GM18867 (cell line): ENCODE results near the gene ZNF710.

Experiments used
- ATAC-seq: cut with Tn5 transposase; IDR thresholded peaks from one replicate; pipeline ENCODE4 v1.9.1; 2021; ENCODE audit warnings: mild to moderate bottlenecking, moderate library complexity; ENCODE audit not compliant: unreplicated experiment

The ZNF710 gene

DNA sequence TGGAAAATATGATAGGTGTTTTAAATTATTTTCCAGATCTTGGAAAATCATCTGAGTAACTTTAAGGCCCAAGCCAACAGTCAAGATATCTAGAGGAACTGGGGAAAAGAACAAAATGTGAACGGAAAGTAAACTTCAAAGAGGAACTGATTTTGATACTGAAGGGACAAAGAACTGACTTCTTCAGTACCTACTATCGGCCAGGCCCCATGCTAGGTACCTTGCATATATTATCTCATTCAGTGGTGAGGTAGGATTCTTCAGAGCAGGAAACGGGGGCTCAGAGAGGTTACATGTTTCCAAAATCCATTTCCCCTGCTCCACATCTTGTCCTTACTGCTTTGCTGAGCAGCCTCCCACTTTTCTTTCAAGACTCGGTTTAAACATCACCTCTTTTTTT, 9.8 kb upstream of the ZNF710 start:
- ATAC-seq: no peak

DNA sequence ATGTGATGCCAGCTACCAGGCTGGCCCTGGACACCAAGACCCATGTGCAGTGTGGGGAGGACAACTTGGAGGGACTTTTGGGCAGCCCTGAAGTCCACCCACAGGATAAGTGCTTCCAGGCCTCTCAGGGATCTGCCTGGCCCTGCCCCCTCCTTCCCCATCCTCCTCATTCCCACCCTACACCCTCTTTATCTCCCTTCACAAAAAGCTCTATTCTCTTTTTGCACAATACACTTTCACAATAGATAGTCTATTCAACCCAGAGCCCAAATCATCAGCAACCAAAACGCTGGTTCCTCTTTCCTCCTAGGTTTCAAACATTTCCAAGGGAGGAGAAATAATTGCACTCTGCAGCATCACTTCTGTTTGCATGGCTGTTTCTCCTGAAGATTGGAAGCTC, 7.8 kb upstream of the ZNF710 start:
- ATAC-seq: no peak

DNA sequence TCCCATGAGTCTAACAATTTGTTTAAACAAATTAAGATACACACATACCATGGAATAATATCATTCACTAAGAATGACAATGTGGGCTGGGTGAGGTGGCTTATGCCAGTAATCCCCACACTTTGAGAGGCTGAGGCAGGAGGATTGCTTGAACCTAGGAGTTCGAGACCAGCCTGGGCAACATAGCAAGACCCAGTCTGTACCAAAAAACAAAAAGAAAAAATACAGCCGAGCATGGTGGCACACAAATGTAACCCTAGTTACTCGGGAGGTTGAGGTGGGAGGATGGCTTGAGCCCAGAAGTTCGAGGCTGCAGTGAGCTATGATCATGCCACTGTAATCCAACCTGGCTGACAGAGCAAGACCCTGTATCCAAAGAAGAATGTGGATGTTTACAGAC, 4.0 kb upstream of the ZNF710 start:
- no peak for ATAC-seq

DNA sequence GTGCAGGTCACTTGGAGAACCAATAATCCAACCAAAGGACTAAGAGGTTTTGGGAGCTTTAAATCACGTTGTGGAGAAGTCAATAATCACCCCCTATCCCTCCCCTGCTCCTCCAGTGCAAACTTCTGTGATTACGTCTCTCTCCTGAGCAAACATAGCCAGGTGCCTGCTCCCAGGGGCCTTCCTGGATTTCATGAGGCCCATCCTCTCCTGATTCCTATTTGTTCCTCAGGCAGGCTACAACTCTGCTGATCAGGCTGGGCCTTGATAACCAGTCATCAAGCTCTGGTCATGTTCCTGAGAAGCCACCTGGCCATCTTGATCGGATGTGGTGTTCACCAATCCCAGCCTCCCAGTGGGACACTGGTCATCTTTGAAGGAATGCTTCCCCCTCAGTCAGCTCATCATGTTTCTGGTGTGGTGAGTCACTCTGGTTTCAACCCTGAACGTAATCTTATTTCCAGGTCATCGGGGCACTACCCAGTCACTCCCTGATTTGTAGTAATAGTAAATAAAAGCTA, 2.9 kb upstream of the ZNF710 start:
- ATAC-seq: no peak

DNA sequence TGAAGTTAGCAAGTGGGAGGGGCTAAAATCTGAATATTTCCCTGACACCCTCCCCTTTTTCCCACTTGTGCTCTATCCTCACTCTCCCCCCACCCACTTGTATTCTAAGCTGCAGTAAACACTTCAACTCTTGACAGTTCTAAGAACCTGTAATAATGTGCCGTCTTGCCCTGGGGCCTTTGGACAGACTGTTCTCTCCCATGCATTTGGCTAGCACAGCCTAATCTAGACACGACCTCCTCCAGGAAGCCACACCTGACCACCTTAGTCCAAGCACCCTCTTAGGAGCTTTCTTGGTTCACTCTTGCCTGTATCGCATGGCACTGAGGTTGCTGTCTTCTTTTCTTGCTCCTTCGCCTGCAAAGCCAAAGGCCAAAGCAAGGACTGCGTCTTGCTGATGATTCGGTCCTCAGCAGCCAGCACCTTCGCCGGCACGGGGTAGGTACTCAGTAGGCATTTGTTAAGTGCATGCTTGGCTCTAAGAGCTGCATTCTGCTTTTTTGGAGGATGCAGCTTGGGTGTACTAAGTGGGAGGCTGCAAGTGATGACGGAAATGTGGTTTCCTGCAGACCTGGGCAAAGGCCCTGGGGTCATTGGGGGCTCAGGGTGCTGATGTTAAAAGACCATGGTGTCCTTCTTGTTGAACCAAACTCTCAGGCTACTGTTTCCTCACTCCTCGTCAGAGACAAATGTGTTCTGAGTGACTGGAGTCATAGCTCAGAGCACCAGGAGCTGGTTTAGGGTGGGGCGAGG, 2.0 kb upstream of the ZNF710 start:
- ATAC-seq: no peak

DNA sequence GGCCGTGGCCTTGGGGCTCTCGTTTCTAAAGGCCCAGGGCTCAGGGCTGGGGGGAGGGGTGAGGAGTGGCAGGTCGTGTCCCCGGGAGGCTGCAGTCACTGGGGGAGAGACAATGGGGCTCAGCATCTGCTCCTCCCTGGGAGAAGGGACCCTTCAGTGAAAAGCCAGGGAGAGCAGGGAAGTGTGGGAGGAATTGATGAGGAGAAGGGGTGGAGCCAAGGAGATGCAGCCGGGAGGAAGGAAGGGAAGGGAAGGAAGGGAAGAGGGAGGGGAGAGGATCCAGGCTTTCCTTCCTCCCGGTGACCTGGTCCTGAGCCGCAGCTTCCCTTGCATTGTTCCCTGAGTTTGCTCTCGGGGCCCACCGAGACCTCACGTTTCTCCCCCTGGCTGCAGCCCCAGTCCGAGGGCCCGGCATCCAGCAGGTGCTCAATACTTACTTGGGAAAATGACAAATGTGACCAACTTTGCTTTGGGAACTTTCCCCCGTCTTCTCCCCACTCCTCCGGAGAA, 1.4 kb upstream of the ZNF710 start:
- no peak for ATAC-seq

DNA sequence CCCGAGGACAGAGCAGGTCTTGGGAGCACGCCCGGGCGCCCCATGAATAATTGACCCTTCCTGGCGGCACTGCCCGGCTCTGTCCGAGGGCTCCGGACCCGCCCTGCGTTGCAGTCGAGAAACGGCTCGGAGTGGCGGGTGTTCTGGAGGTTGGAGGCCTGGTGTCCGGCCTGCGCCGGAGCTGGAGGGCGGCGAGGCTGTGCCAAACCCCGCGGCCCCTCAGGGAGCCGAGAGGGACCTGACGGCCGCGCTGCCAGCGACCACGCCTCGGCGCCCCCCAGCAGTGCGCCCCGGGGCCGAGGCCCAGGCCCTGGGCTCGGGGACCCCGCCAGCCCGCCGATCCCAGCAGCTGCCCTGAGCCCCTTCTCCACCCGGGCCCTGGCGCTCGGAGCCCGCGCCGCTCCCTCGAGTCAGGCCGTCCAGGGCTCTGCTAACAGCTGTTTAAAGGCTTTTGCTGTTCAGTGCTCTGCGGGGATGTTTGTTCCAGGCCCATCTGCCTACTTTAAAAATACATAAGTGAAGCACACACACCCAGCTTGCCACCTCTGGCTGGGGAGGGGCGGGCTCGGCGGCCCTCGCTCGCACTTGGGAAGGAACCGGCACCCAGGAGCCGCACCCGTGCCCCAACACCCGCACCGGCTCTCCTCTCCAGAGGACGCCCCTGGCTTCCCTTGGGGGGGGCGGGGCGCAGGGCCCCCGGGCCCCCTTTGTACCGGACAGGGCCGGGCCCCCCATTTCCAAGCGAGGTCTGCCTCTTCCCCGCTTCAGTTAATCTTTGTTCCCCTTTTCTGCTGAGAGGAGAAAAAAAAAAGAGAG, 730 bp upstream of the ZNF710 start:
- no peak for ATAC-seq

DNA sequence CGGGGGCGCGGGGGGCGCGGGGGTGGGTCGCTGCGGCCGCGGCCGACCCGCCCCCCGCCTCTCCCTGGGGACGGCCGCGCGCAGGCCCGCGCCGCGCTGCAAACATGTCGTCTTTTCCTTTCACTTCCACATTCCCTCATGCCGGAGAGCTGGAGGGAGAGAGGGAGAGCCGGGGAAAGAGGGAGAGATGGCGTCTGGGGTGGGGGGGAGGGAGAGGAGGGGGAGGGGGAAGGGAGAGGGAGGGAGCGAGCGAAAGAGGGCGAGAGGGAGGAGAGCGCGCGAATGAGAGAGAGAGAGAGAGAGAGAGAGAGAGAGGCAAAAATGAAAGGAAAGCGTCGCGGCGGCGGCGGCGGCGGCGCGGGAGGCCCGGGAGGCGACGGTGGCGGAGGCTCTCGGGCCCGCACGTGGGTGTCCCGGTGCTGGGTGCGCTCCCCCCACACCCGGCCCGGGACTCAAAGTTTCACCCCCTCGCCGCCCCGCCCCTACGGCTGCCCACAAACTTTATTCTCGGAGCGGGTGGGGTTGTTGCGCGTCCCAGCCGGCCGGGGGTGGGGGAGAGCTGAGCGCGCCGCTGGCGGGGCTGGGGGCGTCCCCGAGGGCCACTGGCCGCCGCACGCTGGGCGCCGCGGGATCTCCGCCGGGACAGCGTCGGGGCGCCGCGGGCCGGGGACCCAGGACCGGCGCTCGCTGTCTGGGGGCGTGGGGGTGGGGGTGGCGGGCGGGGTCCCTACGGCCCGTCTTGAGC, 731 bp downstream of the ZNF710 start:
- peak; percentile 37 for ATAC-seq

DNA sequence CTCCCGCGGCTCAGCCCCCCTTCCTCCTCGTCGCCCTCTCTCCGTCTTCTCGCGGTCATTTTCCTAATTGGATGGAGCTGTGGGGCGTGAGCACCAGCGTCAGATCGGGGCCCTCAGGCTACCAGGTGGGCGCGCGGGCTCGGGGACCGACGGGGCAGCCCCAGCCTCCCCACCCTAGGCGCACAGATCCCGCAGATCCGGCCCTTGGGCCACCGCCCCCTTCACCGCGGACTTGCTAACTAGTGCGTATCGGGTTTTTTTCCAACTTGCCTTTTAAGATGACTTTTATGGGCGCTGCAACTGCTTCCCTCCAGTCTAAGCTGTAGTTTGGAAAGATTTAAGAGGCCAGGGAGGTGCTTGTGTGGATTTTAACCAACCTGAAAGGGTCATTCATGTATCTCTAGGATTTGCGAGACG, 1.3 kb downstream of the ZNF710 start:
- ATAC-seq: peak; percentile 31

DNA sequence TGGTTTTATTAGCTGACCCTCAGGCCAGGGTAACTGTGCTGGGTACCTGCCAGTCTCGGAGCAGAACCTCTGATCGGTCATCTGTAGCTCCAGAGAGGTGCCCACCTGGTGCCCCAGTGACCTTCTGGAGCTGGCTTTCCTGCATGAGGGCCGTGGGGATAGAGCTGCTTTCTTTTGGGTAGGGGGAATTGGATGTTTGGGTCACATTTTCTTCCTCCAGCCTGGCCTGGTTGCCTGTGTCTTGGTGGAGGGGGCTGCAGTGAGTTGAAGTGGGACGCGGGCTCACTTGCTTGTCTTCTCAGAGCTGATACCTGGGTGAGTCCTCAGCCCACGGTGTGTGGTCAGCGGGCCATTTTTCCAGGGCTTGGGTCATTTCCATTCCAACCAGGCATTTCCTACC, 2.6 kb downstream of the ZNF710 start:
- no peak for ATAC-seq

DNA sequence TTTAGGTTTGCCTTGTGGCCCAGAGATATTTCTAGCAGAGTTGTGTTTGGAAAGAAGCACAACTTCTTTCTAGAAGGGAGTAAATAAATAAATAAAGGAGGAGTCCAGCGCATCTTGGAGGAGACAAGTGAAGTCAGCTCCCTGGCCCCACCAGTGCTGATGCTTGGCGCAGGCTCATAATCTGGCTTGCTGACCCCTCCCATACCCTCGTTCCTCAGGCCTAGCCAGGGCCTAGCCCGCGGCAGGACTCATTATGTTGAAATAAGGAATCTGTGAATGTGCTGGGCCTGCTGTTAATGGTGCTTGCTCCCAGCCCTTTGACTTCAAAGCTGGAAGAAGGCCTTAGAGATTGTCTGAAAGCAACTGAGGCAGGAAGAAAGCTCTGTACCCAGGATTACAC, 3.1 kb downstream of the ZNF710 start:
- ATAC-seq: no peak

DNA sequence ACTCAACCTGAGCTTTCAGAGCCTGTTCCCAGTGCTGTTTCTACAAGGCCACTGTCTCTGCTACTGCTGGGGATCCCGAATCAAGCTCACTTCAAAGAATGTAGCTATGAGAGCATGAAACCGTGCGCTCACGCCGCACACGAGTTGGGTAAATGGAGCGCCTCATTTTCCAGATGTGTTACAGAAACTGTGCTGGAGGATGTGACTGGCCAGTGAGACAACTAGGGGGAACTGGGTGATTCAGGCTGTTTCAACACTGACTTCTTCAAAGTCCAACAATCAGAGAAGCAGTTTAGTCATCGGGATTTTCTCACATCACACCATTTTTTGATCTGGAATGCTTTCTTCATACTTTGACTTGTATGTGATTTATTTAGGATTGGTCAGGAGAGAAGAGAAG, 3.5 kb downstream of the ZNF710 start:
- no peak for ATAC-seq

DNA sequence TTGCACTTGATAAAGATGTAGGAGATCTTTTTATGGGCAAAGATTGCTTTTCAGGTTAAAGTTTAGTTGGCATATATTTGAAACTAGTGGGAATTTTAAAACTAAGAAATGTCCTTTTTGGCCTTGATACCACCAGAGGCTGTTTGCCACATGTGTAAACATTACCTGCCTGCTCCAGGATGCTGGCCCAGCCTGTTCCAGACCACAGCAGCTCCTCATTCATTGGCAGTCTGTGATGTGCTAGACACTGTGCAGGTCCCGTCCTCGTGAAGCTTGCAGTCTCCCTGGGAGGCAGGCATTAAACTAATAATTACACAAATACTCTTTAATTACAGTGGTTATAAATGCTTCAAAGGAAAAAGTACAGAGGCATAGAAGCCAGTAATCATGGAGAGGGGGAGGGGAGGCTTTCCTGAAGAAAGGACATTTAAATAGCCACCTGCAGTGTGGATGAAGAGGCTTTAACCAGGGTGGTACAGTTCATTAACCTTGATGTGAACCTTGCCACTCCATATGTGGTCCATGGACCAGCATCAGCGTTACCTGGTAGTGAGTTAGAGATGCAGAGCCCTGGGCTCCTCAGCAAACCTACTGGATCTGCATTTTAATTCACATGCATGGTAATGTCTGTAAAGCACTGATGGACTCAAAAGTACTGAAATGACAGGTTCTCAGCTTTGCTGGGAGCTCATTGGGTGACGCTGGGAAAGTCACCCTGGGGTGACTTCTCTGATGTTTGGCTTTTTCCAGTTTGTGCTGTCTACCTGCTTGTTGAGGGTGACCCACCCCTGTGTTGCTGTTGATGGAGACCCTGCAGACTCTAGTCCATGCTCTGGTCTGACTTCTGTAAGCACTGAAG, 5.3 kb downstream of the ZNF710 start:
- ATAC-seq: no peak

DNA sequence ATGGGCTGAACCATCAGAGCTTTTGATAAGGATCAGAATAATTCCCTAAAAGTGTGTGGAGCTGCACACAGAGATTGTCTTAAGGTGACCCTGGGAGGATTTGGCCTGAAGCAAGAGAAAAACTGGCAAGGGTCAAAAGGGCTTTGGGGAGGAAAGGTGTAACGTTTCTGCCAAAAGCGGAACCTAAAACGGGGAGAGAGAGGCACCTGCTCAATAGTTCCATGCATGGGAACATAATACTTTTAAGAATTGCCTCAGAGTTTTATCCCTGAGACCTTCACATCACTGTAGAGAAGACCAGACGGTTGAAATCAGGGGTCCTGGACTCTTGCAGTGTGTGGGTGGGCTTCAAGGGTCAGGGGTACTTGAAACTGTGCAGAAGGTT, 5.9 kb downstream of the ZNF710 start:
- no peak for ATAC-seq

DNA sequence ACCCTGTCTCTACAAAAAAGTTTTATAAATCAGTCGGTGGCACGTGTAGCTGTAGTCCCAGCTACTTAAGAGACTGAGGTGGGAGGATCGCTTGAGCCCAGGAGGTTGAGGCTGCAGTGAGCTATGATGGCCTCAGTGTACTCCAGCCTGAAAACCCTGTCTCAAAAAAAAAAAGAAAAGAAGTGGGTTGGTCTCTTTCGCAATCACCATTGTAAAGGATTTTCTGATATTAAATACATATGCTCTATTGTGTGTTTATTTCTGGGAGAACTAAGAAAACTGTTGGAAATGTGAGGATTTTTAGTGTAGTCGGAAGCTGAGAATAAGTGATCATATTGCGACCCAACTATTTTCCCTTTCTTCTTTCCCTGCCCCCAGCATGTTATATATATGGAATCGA, 7.5 kb downstream of the ZNF710 start:
- ATAC-seq: no peak

DNA sequence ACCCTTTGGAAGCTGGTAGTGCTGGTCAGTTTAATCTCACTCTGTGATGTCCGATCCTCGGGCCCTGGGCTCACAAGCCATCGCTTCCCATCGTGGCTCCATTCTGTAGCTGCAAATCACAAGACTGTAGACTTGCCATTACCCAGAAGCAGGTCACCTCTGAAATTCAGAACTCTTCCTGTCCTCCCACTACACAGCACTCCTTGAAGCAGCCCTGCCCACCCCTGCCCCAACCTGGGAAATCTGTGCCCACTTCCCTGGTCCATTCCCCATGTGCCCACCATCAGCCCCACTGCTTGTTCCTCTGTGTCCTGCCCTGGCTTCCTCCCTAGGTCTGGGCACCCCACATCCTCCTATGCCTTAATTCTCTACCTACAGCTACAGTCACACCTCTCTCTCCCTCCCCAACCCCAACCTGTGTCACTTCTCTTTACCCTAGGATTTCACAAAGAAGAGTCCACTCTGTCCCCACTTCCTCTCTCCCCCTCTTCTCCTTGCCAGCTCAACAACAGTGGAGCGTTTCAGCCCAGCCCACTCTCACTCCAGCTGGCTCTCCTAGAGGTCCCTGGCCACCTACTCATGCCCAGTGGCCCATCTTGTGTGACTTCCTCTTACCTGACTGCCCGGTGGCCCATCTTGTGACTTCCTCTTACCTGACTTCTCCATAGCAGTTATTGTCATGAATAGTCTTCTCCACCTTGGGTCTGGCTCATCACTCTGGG, 8.3 kb downstream of the ZNF710 start:
- ATAC-seq: no peak

DNA sequence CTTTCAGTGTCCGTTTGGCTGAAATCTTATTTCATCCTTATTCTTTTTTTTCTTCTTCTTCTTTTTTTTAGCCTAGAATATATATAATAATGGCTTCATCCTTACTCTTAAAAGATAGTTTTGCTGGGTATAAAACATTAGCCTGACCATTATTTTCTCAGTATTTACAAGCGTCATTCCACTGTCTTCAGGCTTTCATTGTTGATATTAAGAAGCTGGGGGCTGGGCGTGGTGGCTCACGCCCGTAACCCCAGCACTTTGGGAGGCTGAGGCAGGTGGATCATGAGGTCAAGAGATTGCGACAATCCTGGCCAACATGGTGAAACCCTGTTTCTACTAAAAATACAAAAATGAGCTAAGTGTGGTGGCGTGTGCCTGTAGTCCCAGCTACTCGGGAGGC, 10.6 kb downstream of the ZNF710 start:
- no peak for ATAC-seq

DNA sequence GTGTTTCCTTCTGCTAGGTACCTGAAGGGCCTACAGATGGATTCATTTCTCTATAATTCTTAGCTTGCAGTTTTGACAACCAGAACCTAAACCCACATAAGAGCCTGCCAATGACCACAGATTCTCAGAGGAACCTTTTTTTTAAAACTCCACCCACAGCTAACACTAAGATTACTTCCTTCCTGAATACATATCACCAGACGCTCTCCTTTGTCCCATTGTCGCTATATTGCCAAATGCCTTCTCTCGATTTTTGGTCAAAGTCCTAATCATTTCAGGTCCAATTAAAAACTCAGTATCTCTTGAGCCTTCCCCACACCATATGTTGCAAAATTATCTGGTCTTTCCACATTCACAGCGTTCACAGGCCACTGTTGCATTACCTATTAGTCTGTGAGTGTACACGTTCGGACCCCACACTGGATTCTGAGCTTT, 12.4 kb downstream of the ZNF710 start:
- ATAC-seq: no peak

DNA sequence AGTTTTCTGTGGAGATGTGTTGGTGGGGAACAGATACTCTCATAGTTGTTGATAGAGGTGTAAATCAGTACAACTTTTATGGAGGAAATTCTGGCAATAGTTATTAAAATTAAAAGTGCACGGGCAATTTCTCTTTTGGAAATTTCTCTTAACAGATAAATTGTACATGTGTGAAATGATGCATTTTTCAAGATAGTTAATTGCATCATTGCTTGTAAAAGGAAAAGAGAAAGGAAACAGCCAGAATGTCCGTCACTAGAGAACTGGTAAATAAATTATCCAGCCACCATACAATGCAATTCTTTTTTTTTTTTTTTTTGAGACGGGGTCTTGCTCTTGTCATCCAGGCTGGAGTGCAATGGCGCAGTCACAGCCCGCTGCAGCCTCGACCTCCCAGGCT, 14.2 kb downstream of the ZNF710 start:
- ATAC-seq: no peak

DNA sequence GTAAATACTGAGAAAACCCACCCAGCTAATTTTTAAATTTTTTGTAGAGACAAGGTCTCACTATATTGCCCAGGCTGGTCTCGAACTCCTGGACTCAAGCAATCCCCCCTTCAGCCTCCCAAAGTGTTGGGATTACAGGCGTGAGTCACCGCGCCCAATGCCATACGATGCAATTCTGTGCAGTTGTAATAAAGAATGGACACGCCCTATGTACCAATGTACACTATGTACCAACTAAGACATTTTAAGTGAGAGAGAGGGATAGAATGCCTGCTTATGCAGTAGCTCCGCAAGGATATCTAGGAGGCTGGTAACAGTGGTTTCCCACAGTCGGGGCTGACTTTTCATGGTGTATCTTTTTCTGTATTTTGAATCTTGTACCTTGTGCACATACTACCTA, 14.6 kb downstream of the ZNF710 start:
- no peak for ATAC-seq
